ENCODE measurements around the gene GRB14. TPM values are rescaled to one million over a fixed set of nuclear protein-coding genes. Genes with fewer than 3 reads are reported as not detected.

The GRB14 gene
- total and polyA plus RNA-seq, 10 of the 15 experiments (the other 5 are each of a cell fraction or from before 2014, with no cell fraction given), result not detected

DNA sequence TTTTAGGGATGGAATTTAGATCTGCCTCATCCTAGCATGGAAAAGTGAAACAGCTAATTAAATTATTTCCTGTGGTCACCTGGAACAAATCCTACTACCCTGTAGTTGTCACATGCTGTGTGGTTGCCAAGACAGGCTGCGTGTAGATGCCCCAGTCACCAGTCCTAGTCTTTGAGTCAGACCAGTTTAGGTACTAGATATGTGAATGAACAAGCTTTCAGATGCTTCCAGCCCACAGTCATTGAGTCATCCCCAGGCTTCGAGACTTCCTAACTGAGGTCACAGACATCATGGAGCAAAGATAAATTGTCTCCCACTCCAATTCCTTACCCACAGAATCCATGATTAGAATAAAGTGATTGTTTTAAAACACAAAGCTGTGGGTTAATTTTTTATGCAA lies 35.8 kb upstream of the GRB14 start (continued):
- TF ChIP-seq, protein P1, sequence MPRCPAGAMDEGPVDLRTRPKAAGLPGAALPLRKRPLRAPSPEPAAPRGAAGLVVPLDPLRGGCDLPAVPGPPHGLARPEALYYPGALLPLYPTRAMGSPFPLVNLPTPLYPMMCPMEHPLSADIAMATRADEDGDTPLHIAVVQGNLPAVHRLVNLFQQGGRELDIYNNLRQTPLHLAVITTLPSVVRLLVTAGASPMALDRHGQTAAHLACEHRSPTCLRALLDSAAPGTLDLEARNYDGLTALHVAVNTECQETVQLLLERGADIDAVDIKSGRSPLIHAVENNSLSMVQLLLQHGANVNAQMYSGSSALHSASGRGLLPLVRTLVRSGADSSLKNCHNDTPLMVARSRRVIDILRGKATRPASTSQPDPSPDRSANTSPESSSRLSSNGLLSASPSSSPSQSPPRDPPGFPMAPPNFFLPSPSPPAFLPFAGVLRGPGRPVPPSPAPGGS (IDR thresholded peaks at IDR 0.05; ENCODE audit: borderline replicate concordance, insufficient read depth, low read depth, low read length, poor library complexity, severe bottlenecking), result no peak

- FAIRE-seq, result no peak
- 0% methylated on average over 2 of the region's 2 CpGs for WGBS (ENCODE audit: insufficient coverage, insufficient replicate concordance, low lambda C conversion rate, missing lambda C conversion rate)
- Histone ChIP-seq H3K27me3 (replicated peaks in 1 of 2; ENCODE audit: control insufficient read depth in 2 of 2, insufficient read depth in 2 of 2, low read length in 1 of 2) (no peaks in the 10 kb centered on the region), H3K4me3 (no peak overlapping the region), H3K4me1 (ENCODE audit: control insufficient read depth, insufficient read depth, low read length) (no peaks in the 10 kb centered on the region), H3K79me2 (ENCODE audit: control insufficient read depth, insufficient read depth, low read length) (no peaks in the 10 kb centered on the region), H3K27ac (ENCODE audit: control insufficient read depth, insufficient read depth) (no peak overlapping the region), H2AFZ (ENCODE audit: control insufficient read depth, low read depth, low read length) (no peak overlapping the region), H4K20me1 (ENCODE audit: control insufficient read depth, insufficient read depth) (no peaks in the 10 kb centered on the region), H3K36me3 (ENCODE audit: control insufficient read depth in 2 of 2, insufficient read depth in 2 of 2, low read length in 1 of 2) (no peaks in the 10 kb centered on the region), H3K9ac (ENCODE audit: control insufficient read depth, insufficient read depth, low read length) (no peak overlapping the region), H3K4me2 (ENCODE audit: control insufficient read depth, insufficient read depth) (no peak overlapping the region), H3K9me3 (replicated peaks; ENCODE audit: control insufficient read depth, insufficient read depth, low read length) (no peaks in the 10 kb centered on the region)
- TF ChIP-seq, protein P2, sequence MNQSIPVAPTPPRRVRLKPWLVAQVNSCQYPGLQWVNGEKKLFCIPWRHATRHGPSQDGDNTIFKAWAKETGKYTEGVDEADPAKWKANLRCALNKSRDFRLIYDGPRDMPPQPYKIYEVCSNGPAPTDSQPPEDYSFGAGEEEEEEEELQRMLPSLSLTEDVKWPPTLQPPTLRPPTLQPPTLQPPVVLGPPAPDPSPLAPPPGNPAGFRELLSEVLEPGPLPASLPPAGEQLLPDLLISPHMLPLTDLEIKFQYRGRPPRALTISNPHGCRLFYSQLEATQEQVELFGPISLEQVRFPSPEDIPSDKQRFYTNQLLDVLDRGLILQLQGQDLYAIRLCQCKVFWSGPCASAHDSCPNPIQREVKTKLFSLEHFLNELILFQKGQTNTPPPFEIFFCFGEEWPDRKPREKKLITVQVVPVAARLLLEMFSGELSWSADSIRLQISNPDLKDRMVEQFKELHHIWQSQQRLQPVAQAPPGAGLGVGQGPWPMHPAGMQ (IDR thresholded peaks at IDR 0.05; ENCODE audit: borderline replicate concordance), result no peak
- TF ChIP-seq SIX5 (IDR thresholded peaks at IDR 0.05; ENCODE audit: low read depth, low read length, severe bottlenecking) (no peak), RBBP5 (conservative IDR thresholded peaks at IDR 0.05) (no peak), RAD51 (IDR thresholded peaks at IDR 0.05) (no peak), WRNIP1 (IDR thresholded peaks at IDR 0.05; ENCODE audit: borderline replicate concordance, low read depth, low read length) (no peak), POU2F2 (IDR thresholded peaks at IDR 0.05; ENCODE audit: borderline replicate concordance, low read depth, low read length) (no peak), NBN (IDR thresholded peaks at IDR 0.05) (no peak), CTCF (IDR thresholded peaks at IDR 0.05 in 2 of 3, conservative IDR thresholded peaks at IDR 0.05 in 1 of 3; ENCODE audit: control insufficient read depth in 2 of 3, extremely low read depth in 1 of 3, insufficient read depth in 1 of 3, low read depth in 3 of 3, low read length in 3 of 3) (no peak), ZBED1 (IDR thresholded peaks at IDR 0.05; ENCODE audit: borderline replicate concordance) (no peak)
- in situ Hi-C loops (cut with MboI) (no loop called here), intact Hi-C loops (cut with micrococcal nuclease; ENCODE audit: unreplicated experiment) (no loop called here)
- no peak for DNase-seq (ENCODE audit: low read depth, low spot score)
- CTCF ChIA-PET, result no interaction called here
- POLR2A ChIA-PET, result no interaction called here
- BruUV-seq (replicated peaks), result no TSS peak
- RAD21 ChIA-PET (ENCODE audit: unreplicated experiment), result no interaction called here
- no peak for ATAC-seq
- SMC1A ChIA-PET (ENCODE audit: uncharacterized antibody, unreplicated experiment), result no interaction called here
These were observed 34.5 kb upstream of the GRB14 start for GRCh38 chr2:164655750-164656149.

All from GM12878 (cell line).